Kidney capillary endothelial cell (primary cell): ENCODE results near the gene MAD1L1.

Experiments
- DNase-seq: peaks from one replicate; pipeline ENCODE4 v3.0.0-alpha.2; 2018; ENCODE audit warnings: low spot score

Gene MAD1L1

GRCh38 chr7:2138146-2138765, 94.5 kb downstream of the MAD1L1 start:
- peak; percentile 59 for DNase-seq

DNA sequence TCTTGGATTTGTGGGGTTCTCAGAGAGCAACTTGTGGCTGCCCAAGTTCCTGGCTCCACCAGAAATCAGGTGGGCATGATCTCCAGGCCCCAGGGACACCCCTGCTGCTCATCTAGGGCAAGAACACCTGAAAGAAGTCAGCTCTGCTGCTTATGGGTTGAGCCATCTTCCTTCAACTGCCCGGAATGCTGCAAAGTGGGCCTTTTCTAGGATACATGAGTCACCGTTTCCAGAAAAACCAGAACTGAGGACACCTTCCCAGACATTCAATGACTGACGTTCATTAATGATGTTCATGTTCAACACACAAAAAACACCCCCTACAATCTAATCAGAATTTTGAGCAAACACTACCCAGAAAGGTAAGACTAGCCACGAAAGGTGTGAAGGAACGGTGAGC, 98.0 kb downstream of the MAD1L1 start:
- no peak for DNase-seq

- DNase-seq: no peak
These were observed 100.5 kb downstream of the MAD1L1 start for GRCh38 chr7:2132243-2132642.

DNA sequence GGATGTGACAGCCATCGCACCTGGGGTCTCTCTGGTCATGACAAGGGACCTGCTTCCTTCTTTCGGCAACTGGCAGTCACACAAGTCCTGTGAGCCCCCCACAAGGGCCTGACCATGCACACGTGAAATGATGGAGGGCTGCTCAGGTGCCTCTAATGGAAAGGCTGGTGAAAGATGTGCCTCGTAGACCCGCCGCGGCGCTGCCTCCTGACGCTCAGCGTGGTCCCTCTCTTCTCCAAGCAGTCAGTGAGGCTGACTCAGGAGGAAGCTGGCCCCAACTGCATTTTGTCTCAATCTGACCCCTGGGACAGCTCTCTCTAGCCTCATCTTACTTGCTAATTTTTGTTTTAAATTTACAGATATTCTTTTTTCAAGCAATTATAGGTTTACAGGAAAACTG, 100.9 kb downstream of the MAD1L1 start:
- no peak for DNase-seq

DNA sequence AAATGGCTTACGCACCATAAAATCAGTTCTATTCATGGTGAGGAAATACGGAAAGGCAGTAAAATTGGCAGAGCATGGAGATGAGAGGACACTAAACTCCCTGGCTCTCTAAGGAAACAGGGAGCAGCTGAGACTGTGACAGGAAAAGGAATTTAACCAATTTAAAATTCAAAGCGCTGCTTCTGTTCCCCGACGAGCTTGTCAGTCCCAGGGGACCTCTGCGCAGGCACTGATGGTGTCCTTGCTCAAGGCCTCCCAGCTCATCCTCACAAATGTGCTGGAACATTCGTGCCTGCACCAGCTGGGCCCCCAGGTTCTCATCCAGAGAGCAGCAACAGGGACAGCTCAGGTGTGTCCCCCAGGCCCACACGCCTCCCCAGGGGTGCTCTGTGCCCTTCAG, 101.4 kb downstream of the MAD1L1 start:
- DNase-seq: no peak

DNA sequence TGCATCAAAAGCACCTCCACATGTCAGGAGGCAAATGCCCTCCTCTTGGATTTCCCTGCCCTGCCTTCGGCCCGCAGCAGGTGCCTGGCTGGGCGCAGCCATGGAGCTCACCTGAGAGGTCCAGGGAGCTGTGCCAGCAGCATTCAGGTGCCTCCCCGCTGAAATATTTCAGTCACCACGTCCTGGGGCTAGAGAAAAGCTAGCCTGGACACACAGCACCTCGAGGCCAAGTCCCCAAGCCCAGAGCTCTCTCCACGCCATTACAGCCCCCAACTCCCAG, 102.7 kb downstream of the MAD1L1 start:
- no peak for DNase-seq

DNA sequence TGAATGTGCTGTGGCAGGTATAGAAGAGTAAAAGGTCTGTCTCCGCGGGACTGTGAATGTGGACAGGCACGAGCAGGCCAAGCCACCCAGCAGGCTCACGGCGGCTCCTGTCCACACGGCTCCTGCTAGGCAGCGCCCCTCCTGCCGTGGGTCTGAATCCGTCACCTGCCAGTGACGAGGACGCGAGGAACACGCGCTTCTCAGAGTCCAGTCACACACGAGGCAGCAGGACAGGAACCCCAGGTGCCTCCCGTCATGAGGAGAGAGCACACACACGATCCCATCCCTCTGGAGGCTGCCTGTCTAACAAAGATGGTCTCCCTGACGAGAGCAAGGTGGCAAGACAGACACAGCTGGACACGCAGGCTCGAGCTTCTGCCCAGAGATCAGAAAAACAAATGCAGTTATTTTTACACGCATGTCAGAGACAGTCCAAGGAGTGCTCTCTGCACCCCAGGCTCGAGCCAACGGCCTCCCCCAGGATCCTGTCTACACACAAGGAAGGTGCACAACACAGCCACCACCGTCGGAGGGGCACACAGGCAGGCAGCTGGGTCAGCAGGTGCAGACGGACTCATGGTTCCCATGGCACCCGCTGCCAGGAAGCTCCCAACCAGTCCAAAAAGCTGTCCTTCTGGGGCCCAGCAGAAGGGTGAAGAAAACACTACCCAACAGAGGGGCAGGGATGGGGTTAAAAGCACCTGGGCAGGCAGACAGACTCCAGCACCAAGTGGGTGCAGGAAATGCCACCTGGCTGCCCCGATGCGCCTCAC, 103.2 kb downstream of the MAD1L1 start:
- no peak for DNase-seq

- no peak for DNase-seq
These were observed 104.0 kb downstream of the MAD1L1 start for GRCh38 chr7:2128601-2129322.

- DNase-seq: no peak
These were observed 106.1 kb downstream of the MAD1L1 start for GRCh38 chr7:2126621-2127020.

DNA sequence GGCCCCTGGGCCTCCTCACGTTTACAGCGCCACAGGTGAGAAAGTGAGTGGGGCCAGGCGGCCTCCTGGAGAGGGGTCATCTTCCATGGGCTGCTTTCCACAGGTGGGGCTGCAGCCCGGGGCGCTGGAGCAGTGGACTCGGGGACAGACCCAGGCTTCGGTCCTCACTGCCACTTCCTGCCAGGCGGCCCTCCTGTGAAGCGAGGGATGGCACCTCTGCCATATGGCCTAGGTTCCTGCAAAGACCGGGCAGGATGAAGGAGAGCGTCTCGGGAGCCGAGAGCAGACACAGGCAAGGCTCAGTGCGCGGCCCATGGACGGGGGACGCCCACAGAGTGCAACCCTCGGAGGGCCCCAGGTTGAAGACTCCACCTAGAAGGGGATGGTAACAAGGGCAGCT, 106.8 kb downstream of the MAD1L1 start:
- DNase-seq: no peak

DNA sequence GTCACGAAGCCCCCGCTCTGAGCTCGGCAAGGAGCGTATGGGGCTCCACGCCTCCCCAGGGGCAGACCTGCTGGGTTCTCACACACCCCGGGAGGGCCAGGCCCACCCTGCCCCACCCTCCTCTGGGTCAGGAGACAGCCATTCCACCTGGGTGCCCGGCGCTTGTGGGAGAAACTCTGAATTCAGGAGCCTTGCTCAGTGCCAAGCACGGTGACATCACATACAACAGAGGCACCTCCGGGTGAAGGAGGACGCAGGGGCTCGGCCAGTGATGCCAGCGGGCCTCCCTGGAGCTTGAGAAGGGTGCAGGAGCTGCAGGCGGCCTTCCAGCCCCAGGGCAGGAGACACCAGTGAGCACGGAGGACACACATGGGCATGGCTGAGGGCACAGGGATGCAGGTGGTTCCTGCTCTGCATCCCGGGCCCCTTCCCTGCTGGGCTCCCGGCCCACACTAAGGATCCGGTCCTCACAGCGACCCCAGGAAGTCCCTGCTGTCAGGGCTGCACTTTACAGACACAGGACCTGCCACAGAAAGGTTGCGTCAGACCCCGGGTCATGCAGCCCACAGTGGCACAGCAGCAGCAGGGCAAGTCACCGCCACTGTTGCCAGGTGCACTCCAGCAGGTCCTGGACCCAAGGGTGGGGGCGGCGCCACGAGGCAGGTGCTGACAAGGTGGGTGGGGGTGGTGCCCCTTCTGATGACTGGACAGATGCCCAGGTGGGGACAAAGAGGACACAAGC, 108.0 kb downstream of the MAD1L1 start:
- no peak for DNase-seq

DNA sequence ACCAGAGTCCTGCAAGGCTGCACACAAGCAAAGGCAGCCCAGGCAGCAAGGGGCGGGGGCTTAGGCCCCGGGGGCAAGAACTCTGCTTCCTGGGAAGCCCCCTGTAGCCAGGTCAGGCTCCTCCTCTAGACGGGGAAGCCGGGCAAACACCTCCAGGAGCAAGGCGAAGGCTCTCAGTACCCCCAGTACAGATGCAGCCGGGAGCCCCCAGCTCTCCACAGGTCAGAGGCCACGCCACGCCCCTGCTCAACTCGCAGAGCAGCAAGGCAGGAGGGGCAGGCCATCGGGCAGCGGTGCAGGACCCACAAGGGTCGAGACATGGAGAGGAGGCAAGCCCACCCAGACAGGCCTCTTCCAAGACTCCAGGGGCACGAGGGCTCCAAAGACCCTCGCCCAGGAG, 108.8 kb downstream of the MAD1L1 start:
- DNase-seq: no peak

- DNase-seq: no peak
These were observed 109.4 kb downstream of the MAD1L1 start for GRCh38 chr7:2123360-2123759.

GRCh38 chr7:2122651-2123050, 110.1 kb downstream of the MAD1L1 start:
- no peak for DNase-seq

GRCh38 chr7:2120841-2121830, 111.6 kb downstream of the MAD1L1 start:
- no peak for DNase-seq

- no peak for DNase-seq
These were observed 112.5 kb downstream of the MAD1L1 start for GRCh38 chr7:2120251-2120660.

DNA sequence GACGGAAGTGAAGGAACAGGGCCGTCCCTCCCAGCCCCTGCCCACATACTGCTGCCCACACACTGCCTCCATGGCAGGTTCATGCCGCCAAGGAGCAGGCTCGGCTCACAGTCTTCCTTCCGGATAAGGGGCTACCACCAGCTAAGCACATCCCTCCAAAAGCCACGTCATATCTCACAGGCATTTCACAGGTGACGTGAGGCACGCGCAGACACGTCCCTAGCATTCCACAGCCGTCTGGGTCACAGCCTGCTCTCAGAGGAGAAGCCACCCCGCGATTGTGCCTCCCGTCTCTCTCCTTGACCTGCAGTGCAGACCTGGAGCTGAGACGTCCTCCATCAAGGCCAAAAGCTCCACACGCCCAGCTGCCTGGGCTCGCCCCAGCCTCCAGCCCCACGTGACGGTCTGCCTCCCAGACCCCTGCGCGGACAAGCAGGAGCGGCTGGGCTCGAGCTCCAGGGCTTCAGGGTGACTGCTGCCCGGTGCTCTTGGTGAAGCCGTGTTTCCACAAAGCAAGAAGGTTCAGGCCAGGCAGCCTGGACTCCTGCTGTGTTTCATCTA, 114.0 kb downstream of the MAD1L1 start:
- no peak for DNase-seq

GRCh38 chr7:2118056-2118455, 114.7 kb downstream of the MAD1L1 start:
- no peak for DNase-seq

GRCh38 chr7:2117646-2118045, 115.1 kb downstream of the MAD1L1 start:
- no peak for DNase-seq

- DNase-seq: no peak
These were observed 115.7 kb downstream of the MAD1L1 start for GRCh38 chr7:2116989-2117591.

GRCh38 chr7:2116448-2116810, 116.3 kb downstream of the MAD1L1 start:
- no peak for DNase-seq
